Tongue (tissue), 2 donors: ENCODE measurements around the gene SLC25A15. TPM values are rescaled to one million over a fixed set of nuclear protein-coding genes. Genes with fewer than 3 reads are reported as not detected.
A peak's percentile ranks its signal among the peaks of the same experiment; 100 is the strongest.

ENCODE experiments used
- DNase-seq: peaks from one replicate; pipeline ENCODE4 v3.0.0-alpha.2; 2015
- total RNA-seq: library from RNA; depleted of rRNA; stranded (reverse); fragments of >200 nt; gene quantifications from one replicate; pipeline ENCODE4 v1.2.3, GENCODE V29; 2014

SLC25A15 gene
- 22.4 TPM for total RNA-seq

DNA sequence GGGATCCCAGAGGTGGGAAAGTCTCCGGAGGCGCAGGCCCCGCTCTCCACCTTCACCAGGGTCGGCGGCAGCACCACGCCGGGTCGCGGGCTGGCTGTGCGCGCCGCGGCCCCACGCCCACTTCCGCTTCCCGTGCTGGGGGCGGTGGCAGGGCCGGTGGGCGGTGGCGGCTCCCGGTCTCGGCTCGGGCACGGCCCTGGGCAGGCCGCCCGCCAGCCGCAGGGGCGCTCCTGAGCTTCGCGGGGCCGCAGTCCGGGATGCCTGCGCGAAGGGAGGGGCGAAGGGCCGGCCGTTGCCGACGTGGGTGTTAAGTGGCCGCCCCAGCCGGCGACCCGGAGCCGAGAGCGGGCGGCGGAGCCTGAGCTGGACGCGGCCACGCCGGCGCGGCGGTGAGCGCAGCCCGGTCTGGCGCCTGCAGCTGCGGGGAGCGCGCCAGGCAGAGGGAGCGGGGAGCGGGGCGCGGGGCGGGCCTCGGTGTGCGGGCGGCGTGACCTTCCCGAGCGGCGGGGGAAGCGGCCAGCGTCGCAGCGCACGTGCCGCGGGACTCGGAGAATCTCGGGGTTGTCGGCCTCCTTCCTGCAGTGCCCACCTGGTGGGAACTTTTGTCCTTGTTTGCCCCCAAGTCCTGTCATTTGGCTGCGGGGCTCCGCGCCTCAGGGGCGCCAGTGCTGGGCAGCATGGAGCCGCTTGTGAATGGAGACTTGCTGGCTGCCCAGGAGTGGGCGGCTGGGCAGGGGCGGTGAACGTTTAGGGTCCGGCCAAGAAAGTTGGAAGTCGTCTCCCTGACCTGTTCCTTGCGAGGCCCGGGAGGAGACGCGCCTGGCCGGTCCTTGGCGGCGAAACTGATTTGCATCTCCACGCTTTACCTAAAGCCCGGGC is at the start of gene SLC25A15:
Gene SLC25A15, plus strand, starts transcription at position 337 of the 879 bp plus-strand sequence. CDS start 3,616 bp downstream, outside the sequence.
- peak; percentile 88 for DNase-seq

DNA sequence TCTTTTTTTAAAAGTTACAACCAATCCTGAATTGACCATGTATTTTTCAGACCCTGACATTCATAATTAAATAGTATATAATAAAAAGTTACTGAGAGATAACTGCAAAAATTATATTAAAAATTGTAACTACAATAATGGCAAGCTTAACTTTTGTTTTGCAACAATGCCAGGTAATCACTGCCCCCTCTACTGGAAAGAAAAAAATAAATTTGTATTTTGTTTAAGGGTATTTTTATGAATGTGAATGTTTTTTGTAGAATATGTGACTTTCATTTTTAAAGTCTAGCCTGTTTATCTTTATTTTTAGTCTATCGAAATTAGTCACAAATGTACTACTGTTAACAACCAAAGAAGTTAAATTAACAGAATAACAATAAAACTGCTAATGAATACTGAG is 40.1 kb upstream of the SLC25A15 start:
- no peak for DNase-seq

DNA sequence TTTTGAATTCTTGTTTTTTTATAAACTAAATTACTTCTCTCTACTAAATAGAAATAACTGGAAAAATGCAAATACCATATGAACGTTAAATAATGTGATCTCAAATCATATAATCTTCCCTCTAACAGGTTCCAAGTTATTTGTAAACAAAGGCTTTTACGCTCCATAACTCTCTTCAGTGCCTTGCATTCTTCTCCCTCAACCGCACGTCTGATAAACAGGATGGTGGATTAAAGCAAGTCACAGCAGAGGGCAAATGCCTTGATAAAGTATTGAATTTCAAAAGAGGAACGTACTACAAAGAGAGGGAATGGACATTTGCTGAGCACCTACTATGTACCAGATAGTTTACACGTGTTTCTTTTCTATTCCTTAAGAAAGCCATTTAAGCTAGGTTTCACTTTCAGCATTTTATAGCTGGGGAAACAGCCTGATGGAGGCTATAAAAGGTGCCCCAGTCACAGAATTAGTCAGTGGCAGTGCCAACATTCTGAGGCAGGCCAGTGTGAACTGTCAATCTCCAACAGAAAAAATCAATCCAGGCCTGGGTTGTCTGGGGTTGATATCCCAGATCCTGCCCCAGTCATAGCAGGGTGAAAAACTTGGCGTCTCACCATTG is 34.2 kb upstream of the SLC25A15 start:
- DNase-seq = no peak

DNA sequence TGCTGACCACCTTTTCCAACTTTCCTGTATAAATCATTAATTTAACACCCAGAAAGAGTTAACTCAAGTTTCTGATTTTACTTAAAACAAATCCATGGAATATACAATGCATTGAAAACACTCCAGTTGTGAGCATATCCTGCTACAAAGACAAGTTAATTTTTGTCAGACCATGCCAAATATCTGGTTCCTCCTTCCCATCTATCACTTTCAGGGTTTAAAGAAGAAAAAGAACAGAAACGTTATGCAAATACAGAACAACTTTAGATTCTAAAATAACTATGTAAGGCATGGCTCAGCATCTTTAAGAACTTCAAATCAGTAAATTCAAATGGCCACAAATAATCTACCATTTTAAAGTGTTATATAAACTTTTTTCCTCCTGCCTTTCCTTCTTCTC is 33.4 kb upstream of the SLC25A15 start:
- DNase-seq = no peak

DNA sequence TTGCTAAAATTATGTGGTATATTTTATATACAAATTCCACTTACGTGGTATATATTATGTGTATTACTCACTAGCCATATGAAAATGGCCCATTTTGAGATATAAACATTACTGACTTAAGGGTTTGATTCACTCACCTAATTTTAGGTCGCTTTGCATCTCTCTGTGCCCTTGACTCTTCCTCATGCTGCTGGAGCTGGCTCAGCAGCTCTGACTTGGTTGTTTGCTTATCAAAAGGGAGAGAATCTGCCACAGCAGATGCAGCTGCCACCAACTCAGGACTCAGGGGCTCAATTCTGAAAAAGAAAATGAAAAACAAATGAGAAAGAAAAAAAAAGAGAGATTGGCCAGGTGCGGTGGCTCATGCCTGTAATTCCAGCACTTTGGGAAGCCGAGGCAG is 30.6 kb upstream of the SLC25A15 start:
- DNase-seq = no peak

DNA sequence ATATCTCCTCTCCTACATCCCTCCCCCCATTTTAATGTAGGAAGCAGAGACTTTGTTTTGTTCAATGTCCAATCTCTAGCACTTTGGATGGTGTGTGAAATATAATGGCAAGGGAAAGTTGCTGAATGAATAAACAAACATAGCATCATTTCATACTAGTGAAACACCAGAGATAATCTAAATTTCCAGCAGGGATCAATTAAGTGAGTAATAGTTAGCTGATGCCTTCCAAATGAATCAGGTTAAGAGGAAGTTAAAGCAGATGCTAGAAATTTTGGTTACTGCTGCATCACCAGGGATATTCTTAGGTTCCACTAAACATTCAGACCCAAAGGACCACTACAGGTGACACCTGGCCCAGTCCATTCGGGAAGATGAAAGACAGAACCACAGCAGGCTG is 26.6 kb upstream of the SLC25A15 start:
- DNase-seq = no peak

DNA sequence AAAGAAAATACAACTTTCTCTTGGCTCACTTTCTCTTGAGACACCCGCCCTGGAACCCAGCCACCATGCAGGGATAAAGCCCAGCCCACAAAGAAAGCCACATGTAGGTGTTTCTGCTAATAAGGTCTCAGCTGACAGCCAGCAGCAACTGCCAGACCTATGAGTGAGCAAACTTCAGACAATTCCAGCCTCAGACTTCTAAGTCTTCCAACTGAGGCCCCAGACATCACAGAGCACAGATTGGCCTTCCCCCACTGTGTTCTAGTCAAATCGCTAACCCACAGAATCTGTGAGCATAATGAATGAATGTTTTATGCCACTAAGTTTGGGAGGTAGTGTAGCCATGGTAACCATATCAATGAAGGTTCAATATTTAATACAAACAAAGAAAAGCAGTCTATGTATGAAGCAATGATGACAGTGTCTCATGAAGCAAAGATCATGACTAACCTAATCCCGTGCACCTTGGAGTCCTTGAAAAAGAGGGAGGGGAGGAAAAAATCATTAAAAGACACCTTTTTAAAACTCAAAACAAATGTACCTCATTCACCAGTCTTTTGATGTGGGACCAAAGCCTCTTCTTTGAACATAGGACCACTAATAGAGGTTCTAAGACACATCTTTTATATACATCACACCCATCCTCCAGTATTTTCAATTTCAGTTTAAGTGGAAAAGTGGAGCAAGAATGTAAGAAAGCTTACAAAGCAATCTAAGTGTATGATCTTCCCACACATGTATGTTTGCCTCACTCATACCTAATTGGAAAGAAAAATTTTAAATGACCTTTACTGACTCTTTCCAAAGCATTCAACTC is 24.6 kb upstream of the SLC25A15 start:
- no peak for DNase-seq

DNA sequence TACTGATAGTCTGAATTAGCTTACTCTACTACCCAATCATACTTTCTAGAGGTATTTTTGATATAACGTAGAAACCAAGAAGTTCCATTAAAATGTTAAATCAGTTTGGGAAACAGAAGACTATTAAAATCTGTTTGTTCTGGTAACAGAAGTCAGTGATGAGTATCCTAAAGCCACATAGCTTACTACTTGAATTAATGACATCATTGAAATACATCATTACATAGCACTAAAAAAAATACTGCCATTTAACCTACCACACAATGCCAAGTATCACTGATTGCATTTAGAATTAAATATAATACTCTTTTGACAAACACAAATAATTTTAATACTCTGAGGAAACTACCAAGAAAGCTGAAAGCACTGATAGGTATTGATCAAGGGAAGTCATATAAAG is 23.8 kb upstream of the SLC25A15 start:
- no peak for DNase-seq

DNA sequence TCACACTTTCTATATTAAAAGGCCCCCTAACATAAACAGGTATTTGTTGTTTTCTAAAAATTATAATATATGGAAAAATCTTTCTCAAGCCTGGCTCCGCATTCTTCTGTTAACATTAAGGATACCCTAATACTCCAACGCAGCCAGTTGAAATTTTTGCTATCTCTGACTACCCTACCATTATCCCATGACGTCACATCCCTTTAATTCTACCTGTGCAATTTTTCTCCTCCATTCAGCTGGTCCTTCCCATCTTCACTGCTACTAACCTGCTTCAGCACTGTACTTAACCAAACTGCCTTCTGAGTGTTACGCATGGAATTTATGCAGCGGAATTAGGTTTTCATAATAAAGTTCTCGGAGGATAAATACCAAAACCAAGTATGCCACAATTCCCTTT is 19.4 kb upstream of the SLC25A15 start:
- DNase-seq = no peak

DNA sequence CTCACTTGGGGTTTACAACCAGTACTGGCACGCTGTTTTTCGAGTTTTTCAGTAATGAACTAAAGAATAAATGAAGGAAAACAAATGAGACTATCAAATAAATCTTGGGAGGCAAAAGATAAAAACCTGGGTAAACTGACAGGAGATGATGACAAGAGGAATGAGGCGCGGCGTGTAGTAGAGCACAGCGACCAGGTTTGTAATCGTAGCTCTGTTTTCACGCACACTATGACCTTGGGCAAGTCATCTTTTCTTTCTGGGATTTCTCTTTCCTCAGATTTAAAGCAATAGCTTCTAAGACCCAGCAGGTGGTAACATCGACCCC is 18.8 kb upstream of the SLC25A15 start:
- no peak for DNase-seq

DNA sequence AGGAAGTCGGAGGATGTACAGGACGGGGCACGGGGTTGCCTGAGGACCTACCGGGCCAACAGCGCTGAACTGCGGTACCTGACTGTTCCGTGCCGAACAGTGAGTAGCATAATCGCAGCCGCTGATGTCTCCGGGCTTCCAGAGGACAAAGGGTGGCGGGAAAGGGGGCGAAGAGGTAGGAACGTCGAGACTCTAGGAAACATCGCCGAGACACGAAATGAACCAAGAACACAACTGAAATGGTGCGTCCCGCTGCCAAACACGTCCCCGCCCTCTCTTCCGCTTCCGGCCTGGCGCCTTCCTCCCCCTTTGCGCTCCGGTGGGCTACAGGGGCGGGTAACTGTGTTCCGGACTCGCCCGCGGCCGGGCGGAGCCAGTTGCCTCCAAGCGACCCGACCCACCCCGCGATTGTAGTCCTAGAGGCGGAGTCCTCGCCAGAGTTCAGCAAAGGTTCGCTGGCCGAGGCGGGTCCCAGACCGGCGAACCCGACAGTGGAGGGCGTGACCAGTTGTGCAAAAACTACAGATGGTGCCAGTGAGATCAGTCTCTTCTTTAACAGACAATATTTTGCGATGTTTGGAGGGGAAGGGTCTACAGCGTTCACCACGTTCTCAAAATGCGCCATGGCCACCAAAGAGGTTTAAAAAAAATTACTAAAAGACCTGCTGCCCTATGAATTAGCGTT is 18.3 kb upstream of the SLC25A15 start, which contains the start of gene MRPS31:
Gene MRPS31, minus strand, starts transcription at position 257 of the 685 bp plus-strand sequence. Its CDS starts 54 bp downstream, at position 203.
- DNase-seq = peak; percentile 97

DNA sequence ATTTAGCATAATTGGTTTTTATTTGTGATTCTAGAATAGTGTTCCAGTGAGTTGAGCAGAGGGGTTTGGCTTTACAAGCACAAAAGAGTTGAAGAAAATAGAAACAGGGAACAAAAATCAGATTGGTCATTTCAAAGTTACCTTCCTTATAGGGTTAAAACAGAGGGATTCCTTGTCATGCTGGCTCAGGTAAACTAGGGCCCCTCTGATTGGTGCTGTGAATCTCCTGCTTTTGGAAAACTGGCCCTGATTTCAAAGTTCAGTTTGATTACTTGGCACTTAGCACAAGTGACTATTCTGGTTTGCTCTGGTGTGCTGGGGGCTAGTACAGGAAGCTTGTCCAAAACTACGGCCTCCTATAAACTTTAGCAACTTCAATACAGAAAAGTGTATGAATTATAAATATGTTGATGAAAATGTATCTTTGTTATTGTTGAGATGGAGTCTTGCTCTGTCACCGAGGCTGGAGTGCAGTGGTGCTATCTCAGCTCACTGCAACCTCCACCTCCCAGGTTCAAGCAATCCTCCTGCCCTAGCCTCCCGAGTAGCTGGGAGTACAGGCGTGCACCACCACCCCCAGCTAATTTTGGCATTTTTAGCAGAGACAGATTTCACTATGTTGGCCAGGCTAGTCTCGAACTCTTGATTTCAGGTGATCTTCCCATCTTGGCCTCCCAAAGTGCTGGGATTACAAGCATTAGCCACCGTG is 16.5 kb upstream of the SLC25A15 start:
- no peak for DNase-seq

DNA sequence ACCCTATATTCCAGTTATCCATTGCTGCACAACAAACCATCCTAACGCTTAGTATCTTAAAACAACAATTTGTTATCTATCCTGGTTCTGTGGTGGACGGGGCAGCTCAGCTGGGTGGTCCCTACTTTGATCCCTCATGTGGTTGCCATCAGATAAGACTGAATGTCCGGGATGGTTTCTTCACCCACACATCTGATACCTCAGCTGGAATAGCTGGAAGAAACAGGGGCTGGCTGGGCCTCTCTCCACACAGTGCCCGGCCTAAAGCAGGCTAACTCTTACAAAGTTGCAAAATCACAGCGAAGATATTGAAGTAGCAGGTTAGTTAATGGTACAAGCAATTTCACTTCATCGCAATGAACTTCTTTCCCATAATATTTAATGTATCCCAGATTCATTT is 14.7 kb upstream of the SLC25A15 start:
- DNase-seq = no peak

DNA sequence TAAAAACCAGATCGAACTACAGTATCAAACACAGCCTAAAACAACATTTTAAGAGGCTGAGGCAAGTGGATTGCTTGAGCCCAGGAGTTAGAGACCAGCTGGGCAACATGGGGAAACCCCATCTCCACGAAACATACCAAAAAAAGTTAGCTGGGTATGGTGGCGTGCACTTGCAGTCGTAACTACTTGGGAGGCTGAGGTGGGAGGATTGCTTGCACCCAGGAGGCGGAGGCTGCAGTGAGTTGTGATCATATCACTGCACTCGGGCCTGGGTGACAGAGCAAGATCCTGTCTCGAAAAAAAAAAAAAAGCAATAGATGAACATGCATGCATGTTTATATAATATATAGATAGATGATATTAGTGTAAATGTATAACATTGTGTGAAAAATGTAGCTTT is 13.2 kb upstream of the SLC25A15 start:
- DNase-seq = no peak

DNA sequence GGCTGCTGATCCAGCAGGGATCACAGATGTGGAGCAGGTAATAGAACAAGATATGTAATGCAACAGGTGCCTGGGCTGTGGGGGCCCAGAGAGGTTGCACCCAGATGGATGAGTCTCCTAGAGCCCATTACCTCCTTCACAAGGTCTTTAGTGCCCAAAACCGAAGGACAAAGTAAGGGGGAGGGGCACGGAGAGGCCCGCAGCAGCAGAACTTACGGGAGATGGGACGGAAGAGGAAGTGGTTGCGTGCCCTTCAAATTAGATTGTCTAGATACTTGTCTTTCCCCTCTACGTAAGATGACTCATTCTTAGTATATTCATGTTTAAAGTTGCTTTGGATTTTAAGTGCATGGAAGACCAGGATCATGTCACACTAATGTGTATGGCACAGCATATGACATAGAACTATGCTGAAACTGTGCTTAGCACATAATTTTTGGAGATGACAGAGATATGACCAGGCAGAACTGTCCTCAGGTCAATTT is 12.7 kb upstream of the SLC25A15 start:
- no peak for DNase-seq

DNA sequence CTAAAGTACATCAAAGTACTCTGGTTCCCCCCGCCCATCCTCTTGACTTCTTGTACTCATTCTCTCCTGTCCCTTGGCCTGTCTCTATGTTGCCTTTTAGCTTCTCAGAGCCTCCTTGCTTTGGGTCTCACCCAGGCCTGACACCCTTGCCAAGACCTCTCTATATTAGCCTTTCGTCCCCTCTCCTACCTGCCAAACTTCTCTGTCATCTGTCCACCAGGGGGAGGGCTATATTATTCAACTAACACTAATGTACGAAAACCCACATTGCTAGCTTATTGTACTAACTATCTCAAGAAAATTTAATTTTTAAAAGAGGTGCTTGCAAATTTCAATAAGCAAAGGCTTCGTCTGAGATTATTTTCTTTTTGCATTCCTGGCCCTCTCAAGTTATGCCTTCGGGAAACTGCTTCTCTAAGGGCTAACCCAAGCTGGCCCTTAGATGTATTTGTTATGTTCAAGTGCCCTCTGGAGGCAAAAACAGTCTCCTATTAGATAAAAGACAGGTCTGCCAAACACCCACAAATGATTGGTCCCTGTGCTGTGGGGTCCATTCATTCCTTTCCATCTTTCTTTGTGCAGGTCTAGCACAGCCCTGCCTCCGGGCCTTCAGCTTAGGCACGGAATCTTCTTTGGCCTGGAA is 12.1 kb upstream of the SLC25A15 start:
- peak; percentile 69 for DNase-seq

DNA sequence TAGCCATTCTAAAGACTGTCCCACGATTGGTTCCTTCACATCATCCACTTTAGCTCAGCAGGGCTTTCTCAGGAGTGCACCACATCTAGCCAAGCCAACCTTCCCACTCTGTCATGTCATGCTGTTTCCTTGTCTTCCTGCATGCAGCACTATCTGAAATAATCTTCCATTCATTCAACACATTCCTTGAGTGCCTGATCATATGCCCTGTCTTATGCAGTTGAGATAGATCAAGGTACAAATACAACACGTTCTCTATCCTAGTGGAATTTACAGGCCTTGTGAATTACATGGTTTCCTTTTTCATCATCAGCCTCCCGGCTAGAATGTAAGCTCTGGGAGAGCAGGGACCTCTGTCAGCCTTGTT is 11.6 kb upstream of the SLC25A15 start:
- DNase-seq = no peak

DNA sequence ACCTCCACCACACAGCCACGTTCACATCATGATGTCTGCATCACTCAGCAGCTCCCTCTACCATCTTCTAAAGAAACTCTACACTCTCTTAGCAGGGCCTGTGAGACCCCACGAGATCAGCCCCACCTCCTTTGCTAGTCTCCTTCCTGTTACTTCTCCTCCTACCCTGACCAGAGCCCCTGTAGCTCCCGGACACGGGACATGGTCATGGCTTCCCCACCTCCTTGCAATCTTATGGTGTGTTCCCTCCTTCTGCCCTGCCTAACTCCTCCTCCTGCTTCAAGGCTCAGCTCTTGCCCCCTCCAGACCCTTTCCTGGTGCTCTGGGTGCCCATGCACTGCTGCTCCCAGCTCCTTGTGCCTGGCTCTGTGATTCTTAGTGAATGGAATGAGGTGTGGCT is 10.4 kb upstream of the SLC25A15 start:
- no peak for DNase-seq

DNA sequence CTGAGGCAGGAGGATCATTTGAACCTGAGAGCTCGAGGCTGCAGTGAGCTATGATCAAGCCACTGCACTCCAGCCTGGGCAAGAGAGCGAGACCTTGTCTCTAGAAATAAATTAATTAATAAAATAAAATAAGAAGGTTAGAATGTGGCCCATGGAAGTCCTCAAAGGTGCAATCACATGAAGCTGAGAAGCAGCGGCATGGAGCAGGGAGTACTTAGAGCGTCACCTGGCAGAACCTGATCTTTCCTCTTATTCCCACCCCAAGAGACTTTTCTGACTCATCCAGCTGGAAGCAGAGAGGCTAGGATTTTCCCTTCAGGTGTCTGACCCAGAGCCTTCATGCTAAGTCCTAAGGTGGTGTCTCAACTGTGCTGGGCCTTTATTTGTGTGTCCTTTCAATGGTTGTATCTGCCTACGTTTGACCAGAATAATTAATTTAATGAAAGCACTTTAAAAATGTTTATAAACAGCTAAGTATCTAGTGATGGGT is 9.6 kb upstream of the SLC25A15 start:
- DNase-seq = no peak

DNA sequence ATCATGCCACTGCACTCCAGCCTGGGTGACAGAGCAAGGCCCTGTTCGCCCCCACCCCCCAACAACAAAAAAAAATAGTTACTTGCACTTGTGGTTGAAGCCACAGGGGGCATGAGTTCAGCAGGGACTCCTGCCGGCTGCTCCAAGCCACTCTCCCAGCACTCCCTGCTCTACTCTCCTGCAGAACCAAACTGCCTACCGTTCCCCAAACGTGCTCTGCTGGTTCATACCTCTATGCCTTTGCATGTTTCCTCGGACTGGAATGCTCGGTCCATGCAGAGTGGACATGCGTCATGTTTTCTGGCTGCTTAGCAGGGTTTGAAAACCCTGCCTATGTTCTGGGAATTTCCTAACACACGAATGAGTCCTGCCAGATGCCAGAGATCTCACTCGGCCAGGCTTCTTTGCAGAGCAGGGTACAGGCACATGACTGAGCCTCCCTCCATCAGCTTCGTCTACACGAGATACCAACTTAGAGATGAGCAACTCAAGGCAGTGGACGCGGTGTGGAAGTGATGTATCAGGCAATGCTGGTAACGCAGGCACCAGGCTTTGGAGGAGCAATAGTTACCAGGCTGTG is 8.5 kb upstream of the SLC25A15 start:
- DNase-seq = no peak

DNA sequence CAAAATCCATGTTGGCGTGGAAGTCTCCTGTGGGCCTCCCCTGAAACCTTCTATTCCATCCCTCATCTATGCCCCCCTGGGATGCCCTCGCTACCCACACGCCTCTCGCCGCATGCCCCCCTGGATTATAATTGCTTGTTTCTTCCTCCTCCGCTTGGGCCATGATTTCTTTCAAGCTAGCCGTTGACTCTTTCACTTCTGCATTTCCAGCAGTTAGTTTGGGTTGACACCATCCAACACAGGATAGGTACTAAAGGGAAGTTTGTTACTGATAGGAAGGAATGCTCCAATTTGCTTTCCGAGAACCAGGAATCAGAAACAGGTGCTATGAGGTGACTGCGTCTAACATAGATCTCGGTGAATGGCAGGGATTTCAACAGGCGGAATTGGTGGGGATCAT is 7.7 kb upstream of the SLC25A15 start:
- no peak for DNase-seq
